HG03439 (cell line): ENCODE measurements around the gene JAZF1.

Experiments used
- ATAC-seq: cut with Tn5 transposase; IDR thresholded peaks from one replicate; pipeline ENCODE4 v1.9.1; 2021; ENCODE audit warnings: mild to moderate bottlenecking, moderate library complexity; ENCODE audit not compliant: unreplicated experiment

The JAZF1 gene

GRCh38 chr7:28054531-28055160, 125.9 kb downstream of the JAZF1 start:
- no peak for ATAC-seq

GRCh38 chr7:28052933-28053332, 127.7 kb downstream of the JAZF1 start:
- no peak for ATAC-seq

DNA sequence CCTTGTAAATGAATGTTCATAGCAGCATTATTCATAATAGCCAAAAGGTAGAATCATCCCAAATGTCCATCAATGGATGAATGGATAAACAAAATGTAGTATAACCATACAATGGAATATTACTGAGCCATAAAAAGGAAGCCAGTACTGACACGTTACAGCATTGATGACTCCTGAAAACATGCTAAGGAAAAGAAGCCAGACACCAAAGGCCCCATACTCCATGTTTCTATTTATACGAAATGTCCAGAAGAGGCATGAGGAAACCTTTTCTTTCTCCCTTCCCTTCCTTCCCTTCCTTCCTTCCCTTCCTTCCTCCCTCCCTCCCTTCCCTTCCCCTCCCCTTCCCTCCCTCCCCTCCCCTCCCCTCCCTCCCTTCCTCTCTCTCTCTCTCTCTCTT, 131.9 kb downstream of the JAZF1 start:
- no peak for ATAC-seq

DNA sequence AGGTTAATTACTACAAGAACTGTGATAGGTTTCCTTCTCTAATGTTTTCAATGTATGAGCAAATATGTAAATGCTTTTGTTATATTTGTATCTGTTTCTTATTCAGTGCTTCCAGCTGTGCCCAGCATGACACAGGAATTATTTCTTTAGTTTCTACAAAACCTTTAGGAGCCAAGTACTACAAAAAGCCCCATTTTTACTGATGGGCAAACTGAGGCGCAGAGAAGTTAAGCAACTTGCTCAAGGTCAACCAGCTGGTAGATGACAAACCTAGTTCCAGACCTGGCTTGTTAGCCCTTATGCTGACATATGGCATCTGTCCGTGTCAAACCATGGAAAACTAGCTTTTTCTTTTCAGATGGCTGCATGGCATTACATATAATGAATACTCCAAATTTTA, 134.6 kb downstream of the JAZF1 start:
- ATAC-seq: no peak

DNA sequence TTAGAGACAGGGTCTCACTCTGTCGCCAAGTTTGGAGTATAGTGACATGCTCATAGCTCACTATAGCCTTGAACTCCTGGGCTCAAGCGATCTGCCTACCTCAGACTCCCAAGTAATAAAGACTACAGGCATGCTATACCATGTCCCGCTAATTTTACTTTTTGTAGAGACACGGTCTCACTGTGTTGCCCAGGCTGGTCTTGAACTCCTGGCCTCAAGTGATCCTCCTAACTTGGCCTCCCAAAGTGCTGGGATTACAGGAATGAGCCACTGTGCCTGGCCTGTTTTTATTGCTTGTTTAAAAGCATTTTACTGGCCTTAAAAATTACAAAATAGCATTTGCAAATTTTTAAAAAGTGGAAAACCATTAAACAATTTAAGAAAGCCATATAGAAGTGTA, 135.0 kb downstream of the JAZF1 start:
- no peak for ATAC-seq

DNA sequence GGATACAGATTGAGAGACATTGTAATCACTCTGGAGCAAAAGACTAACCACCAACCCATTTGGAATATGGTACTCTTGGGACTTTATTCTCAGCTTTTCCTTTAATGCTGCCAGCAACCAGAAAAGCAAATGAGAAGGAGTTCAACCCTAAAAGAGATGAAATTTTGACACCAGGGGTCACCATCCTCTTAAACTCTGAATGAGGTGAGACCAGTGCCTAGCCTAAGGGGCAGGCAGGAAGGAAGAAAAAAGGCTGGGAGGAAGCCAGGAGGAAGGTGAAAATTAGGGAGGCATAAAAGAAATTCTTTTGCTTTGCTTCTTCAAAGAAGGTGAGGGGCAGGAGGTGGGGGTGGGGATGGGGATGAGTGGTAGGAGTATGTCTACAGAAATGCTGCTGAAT, 135.8 kb downstream of the JAZF1 start:
- no peak for ATAC-seq

DNA sequence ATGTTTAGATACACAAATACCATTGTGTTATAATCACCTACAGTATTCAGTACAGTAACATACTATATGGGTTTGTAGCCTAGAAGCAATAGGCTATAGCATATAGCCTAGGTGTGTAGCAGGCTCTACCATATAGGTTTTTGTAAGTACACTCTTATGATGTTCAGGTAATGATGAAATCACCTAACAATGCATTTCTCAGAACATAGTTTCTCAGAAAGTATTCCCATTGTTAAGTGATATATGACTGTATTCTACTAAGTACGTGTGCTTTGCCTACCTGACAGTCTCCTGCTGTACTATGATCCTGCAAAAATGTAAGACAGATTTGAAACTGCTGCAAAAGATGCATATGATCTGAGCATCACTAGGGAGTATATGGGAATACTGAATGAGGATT, 137.9 kb downstream of the JAZF1 start:
- no peak for ATAC-seq

GRCh38 chr7:28041508-28042314, 138.9 kb downstream of the JAZF1 start:
- no peak for ATAC-seq

DNA sequence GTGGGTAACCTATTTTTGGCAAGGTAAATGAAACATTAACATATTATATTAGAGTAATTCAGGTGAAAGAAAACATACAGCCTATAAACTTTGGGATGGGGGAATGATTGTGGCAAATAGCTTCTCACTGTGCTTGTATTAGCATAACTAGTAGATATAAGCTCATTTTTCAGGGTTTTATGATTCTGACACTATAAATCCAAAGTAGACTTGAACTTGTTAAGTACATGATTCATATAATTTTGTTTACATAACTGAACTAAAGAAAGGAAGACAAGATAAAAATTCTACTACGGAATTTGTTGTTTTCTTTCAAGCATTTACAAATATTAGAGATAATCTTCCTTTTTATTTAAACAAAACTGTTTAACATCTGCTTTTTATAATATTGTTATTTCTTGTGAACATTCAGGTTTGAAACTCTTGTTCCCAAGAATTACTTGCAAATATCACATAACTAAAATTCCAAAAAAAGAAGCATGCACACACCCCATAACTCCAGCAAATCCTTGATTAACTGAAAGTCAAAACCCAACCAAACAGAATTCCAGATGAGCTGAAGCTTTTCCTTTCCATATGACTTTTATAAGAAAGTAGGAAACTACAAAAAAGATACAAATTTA, 142.3 kb downstream of the JAZF1 start:
- no peak for ATAC-seq

DNA sequence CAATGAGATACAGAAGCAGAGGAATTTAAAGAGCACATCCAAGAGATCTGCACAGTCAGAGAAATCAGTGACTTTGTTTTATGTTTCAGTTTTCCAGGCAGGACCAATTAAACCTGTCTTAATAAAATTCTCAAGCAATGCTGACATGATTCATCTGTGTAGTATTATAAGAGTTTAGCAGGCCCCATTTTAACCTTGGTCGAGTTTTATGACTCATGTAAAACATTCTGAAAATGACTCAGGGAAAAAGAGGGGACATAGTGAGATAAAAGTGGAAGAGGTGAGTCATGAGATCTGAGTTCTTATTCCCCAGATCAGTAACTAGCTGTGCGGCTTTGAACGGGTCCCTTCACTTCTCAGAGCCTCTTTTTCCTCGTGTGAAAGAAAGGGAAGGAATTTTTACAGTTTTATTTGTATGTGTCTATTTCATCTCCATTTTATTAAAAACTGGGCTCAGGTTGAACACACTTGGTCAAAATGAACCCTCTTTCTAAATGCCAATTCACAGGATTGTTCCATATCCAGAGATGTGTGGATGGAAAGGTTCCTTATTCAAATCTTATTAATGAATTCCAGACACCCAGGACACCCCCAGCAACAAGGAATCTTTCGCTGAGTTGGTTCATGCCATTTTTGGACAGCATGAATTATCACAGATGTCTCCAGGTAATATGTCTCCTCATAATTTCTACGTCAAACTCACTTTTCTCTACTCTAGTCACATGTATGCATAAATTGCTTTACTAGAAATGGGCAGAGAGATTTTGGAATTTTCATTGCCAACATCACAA, 143.2 kb downstream of the JAZF1 start:
- peak; percentile 97 for ATAC-seq

DNA sequence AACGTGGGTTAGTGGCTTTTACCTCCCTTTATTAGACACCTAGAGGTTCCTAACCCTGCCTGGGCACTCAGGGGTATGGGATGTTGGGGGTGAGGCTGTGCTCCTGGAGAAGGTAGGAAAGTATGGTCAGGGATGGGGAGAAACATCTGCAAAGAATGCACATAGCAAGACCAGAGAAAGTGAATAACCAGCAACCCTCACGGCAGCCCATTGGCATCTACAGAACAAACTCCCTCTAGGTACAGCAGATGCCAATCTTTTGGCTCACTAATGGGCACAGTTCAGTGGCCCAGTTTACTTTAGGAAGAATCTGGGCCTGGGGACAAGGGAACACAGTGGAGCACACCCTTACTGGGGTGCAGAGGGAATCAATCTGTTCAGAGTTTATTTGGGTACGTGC, 143.9 kb downstream of the JAZF1 start:
- ATAC-seq: peak; percentile 8

DNA sequence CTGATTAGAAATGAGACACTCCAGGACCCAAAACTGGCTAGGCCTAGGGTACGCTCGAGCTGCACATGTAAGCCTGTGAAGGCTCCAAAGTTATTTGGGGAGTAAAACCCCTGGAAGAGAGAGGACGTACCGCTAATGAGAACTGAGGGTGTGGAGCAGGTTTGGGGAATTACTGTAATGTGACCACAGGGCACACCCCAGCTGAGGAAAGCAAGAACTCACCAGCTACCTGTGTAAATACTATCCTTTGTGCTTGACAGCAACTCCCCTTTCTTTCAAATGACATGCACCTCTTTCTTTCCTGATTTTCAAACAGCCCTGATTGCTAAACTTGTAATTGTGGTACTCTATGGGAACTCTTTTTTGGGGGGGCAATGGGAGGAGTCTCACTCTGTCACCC, 147.2 kb downstream of the JAZF1 start:
- ATAC-seq: no peak

- ATAC-seq: no peak
These were observed 147.7 kb downstream of the JAZF1 start for GRCh38 chr7:28032738-28033380.

GRCh38 chr7:28029051-28029450, 151.5 kb downstream of the JAZF1 start:
- no peak for ATAC-seq

DNA sequence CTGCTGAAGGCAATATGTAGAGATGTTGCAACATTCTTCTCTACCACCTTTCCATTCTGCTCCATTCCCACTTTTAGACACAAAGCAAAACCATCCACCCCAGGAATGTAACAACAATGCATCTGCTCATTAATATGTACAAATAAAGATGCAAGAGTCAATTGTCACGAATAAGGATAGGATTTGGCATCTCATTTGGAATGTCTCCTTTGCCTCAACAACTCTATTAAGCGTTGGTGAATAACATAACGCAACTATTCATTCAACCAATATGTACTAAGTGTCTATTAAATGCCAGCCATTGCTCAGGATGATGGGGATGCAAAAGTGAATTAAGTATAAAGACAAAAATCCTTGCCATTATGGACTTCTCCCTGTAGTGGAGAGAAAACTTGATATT, 152.1 kb downstream of the JAZF1 start:
- ATAC-seq: no peak

- ATAC-seq: no peak
These were observed 154.4 kb downstream of the JAZF1 start for GRCh38 chr7:28026237-28026636.

GRCh38 chr7:28024786-28025334, 155.7 kb downstream of the JAZF1 start:
- no peak for ATAC-seq

GRCh38 chr7:28020302-28020940, 160.2 kb downstream of the JAZF1 start:
- ATAC-seq: peak; percentile 51

DNA sequence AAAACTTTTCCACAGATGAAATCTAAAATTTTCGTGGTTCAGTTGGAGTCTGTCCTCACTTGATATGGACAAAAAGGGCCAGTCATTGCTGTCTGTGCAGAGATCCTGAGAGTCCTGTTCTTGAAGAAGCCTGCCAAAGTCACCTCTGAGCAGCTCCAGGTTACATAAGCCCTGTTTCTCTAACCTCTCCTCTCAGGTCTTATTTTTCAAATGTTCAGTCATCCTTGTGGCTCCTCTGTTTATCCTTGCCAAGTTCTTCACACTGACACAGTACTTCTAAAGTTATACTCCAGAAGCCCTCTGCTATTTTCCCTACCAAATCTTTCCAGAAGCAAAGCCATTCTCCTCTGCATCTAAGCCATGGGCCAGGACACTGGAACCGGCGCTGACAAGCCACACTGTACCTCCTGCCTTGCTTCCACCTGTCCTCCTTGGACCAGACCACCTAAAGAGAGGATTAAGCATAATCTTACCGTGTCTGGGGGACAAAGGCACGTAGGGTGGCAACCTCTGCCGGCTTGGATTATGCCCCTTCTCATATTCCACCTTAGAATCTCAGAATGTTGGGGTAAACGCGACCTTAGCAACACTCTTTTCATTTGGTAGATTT, 161.6 kb downstream of the JAZF1 start:
- no peak for ATAC-seq

- no peak for ATAC-seq
These were observed 162.1 kb downstream of the JAZF1 start for GRCh38 chr7:28018446-28018845.
